ENCODE results near the gene MCF2L2. TPM values are rescaled to one million over a fixed set of nuclear protein-coding genes. Genes with fewer than 3 reads are reported as not detected.

MCF2L2 gene
- total RNA-seq, 1 donor from 2014 or later: 2.7 TPM

DNA sequence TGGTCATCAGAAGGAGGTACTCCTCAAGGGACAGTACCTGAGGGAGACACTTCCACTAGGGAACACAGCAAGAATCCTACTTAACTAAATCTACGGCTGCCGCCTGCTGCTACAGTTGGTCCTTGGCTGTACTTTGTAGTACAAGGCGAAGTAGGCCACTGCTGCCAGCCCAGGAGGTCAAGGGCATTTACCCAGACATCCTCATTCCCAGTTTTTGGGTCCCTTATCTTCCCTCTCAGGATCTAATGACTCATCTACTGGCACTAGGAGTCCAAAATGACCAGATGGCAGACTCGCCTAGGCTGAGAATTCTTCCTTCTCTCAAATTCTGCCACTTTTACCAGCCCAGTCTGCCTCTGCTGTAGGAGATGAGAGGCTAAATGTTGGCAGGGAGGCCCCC lies 238.8 kb downstream of the MCF2L2 start:
- Mint-ChIP-seq H3K27me3 (no peaks in the 10 kb centered on the region), H3K4me1 (ENCODE audit: unreplicated experiment) (peaks cover 6% of the 10 kb centered on the region), H3K9me3 (no peaks in the 10 kb centered on the region), H3K4me3 (no peak overlapping the region), H3K36me3 (no peaks in the 10 kb centered on the region), H3K27ac (no peak overlapping the region)
- TF ChIP-seq, protein P1, sequence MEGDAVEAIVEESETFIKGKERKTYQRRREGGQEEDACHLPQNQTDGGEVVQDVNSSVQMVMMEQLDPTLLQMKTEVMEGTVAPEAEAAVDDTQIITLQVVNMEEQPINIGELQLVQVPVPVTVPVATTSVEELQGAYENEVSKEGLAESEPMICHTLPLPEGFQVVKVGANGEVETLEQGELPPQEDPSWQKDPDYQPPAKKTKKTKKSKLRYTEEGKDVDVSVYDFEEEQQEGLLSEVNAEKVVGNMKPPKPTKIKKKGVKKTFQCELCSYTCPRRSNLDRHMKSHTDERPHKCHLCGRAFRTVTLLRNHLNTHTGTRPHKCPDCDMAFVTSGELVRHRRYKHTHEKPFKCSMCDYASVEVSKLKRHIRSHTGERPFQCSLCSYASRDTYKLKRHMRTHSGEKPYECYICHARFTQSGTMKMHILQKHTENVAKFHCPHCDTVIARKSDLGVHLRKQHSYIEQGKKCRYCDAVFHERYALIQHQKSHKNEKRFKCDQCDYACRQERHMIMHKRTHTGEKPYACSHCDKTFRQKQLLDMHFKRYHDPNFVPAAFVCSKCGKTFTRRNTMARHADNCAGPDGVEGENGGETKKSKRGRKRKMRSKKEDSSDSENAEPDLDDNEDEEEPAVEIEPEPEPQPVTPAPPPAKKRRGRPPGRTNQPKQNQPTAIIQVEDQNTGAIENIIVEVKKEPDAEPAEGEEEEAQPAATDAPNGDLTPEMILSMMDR (conservative IDR thresholded peaks at IDR 0.05): no peak
- DNase-seq (ENCODE audit: extremely low spot score, unreplicated experiment): no peak

DNA sequence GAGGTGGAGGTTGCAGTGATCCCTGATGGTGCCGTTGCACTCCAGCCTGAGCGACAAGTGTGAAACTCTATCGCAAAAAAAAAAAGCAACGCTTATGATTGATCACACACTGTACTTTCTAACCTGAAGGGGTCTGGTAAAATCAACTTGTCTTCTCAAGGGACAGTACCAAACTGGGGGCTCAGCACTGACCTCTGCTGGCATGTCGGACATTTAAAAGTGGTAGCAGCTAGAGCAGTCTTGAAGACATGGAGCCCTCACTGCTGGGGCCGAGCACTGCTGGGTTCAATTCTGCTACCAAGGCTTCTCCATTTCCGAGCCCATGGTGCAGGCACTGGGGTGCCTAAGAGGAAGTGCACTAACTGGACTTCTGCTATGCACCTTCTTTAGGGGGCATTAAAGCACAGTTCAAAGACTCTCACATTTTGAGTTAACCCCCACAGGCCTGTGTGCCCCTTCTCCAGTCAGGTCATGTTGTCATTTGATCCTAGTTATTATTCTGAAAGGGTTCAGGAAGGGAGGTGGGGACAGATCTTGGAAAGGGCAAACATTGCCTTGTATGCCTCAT lies 239.4 kb downstream of the MCF2L2 start:
- TF ChIP-seq, protein P1 (conservative IDR thresholded peaks at IDR 0.05): peak; percentile 64
- no peak for DNase-seq (ENCODE audit: extremely low spot score, unreplicated experiment)
- H3K36me3 Mint-ChIP-seq: no peaks in the 10 kb centered on the region
- H3K4me3 Mint-ChIP-seq: no peak overlapping the region
- no peaks in the 10 kb centered on the region for H3K27me3 Mint-ChIP-seq
- H3K4me1 Mint-ChIP-seq (ENCODE audit: unreplicated experiment): peaks cover 6% of the 10 kb centered on the region
- H3K9me3 Mint-ChIP-seq: no peaks in the 10 kb centered on the region
- H3K27ac Mint-ChIP-seq: no peak overlapping the region

GRCh38 chr3:183185696-183186095 lies 242.7 kb downstream of the MCF2L2 start:
- H3K4me3 Mint-ChIP-seq: no peak overlapping the region
- peak overlapping the region; percentile 51 for H3K27ac Mint-ChIP-seq
- H3K4me1 Mint-ChIP-seq (ENCODE audit: unreplicated experiment): peaks cover 6% of the 10 kb centered on the region
- no peak for DNase-seq (ENCODE audit: extremely low spot score, unreplicated experiment)
- TF ChIP-seq, protein P1 (conservative IDR thresholded peaks at IDR 0.05): no peak
- H3K36me3 Mint-ChIP-seq: no peaks in the 10 kb centered on the region
- peaks cover 3% of the 10 kb centered on the region for H3K27me3 Mint-ChIP-seq
- no peaks in the 10 kb centered on the region for H3K9me3 Mint-ChIP-seq

DNA sequence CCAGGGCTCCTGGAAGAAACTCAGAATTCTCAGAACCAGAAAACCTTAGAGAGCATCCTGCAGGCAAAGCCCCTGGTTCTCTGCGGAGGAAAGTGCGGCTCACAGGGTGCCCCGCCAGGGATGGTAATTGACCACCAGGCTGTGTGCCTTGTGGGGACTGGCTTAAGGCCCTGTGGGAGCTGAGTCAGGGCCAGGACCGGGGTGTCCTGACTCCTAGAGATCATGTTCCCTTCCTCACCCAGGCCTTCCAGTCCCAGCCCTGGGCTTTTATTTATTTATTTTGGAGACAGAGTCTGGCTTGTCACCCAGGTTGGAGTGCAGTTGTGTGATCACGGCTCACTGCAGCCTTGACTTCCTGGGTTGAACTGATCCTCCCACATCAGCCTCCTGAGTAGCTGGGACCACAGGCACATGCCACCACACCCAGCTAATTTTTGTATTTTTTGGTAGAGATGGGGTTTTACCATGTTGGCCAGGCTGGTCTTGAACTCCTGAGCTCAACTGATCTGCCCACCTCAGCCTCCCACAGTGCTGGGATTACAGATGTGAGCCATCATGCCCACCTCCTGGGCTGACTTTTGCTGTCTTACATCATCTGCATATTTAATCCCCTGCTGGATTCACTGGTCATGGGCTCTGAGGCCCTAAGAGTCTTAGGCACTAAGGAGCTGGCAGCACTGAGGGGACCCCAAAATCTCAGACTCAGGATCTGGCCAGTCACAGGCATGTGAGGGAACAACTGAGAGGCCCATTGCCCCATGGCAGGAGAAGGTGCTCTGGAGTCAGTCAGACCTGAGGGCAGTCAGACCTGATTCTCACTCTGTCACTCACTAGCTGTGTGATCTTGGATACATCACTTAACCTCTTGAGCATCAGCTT lies 245.4 kb downstream of the MCF2L2 start:
- Mint-ChIP-seq H3K27me3 (peaks cover 23% of the 10 kb centered on the region), H3K36me3 (no peaks in the 10 kb centered on the region), H3K9me3 (no peaks in the 10 kb centered on the region), H3K4me1 (ENCODE audit: unreplicated experiment) (peaks cover 16% of the 10 kb centered on the region), H3K27ac (no peak overlapping the region), H3K4me3 (no peak overlapping the region)
- peak; percentile 31 for DNase-seq (ENCODE audit: extremely low spot score, unreplicated experiment)
- TF ChIP-seq, protein P1 (conservative IDR thresholded peaks at IDR 0.05): no peak

DNA sequence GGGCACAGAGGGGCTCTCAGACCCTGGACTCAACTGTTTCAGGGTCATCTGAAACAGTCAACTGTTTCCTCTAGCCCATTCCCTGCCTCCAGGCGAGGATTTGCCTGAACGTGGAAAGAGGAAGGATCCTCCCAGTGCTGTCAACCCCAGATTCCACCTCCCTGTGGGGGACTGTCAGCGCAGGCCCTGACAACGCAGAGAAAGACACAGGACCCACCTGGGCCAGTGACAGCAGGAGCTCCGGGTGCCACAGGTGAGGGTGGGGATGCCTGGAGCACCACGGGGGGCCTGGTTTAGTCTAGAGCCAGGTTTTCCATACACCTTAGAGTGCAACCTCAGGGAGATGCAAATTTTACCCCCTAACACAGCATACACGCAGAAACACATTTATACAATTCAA lies 246.3 kb downstream of the MCF2L2 start:
- H3K4me1 Mint-ChIP-seq (ENCODE audit: unreplicated experiment): peaks cover 16% of the 10 kb centered on the region

More for the DNA sequence above, 246.3 kb downstream of the MCF2L2 start:
- TF ChIP-seq, protein P1 (conservative IDR thresholded peaks at IDR 0.05): no peak
- Mint-ChIP-seq H3K27me3 (peaks cover 23% of the 10 kb centered on the region), H3K9me3 (no peaks in the 10 kb centered on the region), H3K27ac (no peak overlapping the region), H3K4me3 (no peak overlapping the region), H3K36me3 (no peaks in the 10 kb centered on the region)
- no peak for DNase-seq (ENCODE audit: extremely low spot score, unreplicated experiment)

All from type B pancreatic cell (in vitro differentiated cells).